HEK293 (cell line): Measurements from ENCODE around the gene MYO7A.

Experiments used
- ATF2 ChIP-seq: fragments of 450-650 bp; formaldehyde crosslinking; IDR thresholded peaks from 2 replicates; pipeline ENCODE4 v1.5.1; 2016; ENCODE audit warnings: missing biosample characterization, missing genetic modification characterization, low read depth
- CTCF ChIP-seq: fragments of 450-650 bp; formaldehyde crosslinking; IDR thresholded peaks from 2 replicates; pipeline ENCODE4 v1.5.1; 2016; ENCODE audit warnings: missing biosample characterization, missing genetic modification characterization
- GLI2 ChIP-seq: fragments of 450-650 bp; formaldehyde crosslinking; IDR thresholded peaks from 2 replicates; pipeline ENCODE4; 2017; ENCODE audit warnings: missing biosample characterization, missing genetic modification characterization, low read depth, borderline replicate concordance
- HOXD13 ChIP-seq: sonication (generic); formaldehyde crosslinking; IDR thresholded peaks from 2 replicates; pipeline ENCODE4 v1.8.0; 2022; ENCODE audit warnings: missing genetic modification reagents, borderline replicate concordance
- OVOL3 ChIP-seq: fragments of 450-650 bp; formaldehyde crosslinking; IDR thresholded peaks from 2 replicates; pipeline ENCODE4 v1.5.1; 2016; ENCODE audit warnings: missing biosample characterization, missing genetic modification characterization
- REST ChIP-seq: fragments of 450-650 bp; formaldehyde crosslinking; IDR thresholded peaks from 2 replicates; pipeline ENCODE4 v1.5.1; 2016; ENCODE audit warnings: missing biosample characterization, missing genetic modification characterization
- ZBTB21 ChIP-seq: fragments of 450-650 bp; formaldehyde crosslinking; IDR thresholded peaks from 2 replicates; pipeline ENCODE4 v1.5.1; 2017; ENCODE audit warnings: missing biosample characterization, missing genetic modification characterization
- ZBTB49 ChIP-seq: fragments of 450-650 bp; formaldehyde crosslinking; IDR thresholded peaks from 2 replicates; pipeline ENCODE4 v1.5.1; 2016; ENCODE audit warnings: missing biosample characterization, missing genetic modification characterization, low read depth
- ZNF175 ChIP-seq: fragments of 450-650 bp; formaldehyde crosslinking; IDR thresholded peaks from 2 replicates; pipeline ENCODE4 v1.5.1; 2016; ENCODE audit warnings: missing biosample characterization, missing genetic modification characterization
- ZNF274 ChIP-seq, 2 experiments: fragments of 200-500 bp in 1 of 2; fragments of 450-650 bp in 1 of 2; sonication (Bioruptor generic) in 1 of 2; formaldehyde crosslinking in 1 of 2; IDR thresholded peaks; 2 replicates each; pipeline versions ENCODE4 v1.5.1 to v1.6.1; 2014 to 2016; ENCODE audit warnings: borderline replicate concordance in 1 of 2, inconsistent platforms in 1 of 2, low read length in 1 of 2, missing biosample characterization in 1 of 2, missing genetic modification characterization in 1 of 2
- ZNF398 ChIP-seq: fragments of 450-650 bp; formaldehyde crosslinking; IDR thresholded peaks from 2 replicates; pipeline ENCODE4 v1.5.1; 2017; ENCODE audit warnings: missing biosample characterization, missing genetic modification characterization
- ZNF510 ChIP-seq: fragments of 450-650 bp; formaldehyde crosslinking; IDR thresholded peaks from 2 replicates; pipeline ENCODE4 v1.5.1; 2018; ENCODE audit warnings: mild to moderate bottlenecking, missing genetic modification characterization, missing biosample characterization; ENCODE audit not compliant: insufficient replicate concordance
- ZNF571 ChIP-seq: fragments of 450-650 bp; formaldehyde crosslinking; IDR thresholded peaks from 2 replicates; pipeline ENCODE4 v1.5.0; 2017; ENCODE audit warnings: missing biosample characterization, missing genetic modification characterization
- ZNF677 ChIP-seq: fragments of 450-650 bp; IDR thresholded peaks from 2 replicates; pipeline ENCODE4 v1.5.0; 2018; ENCODE audit warnings: missing biosample characterization, mild to moderate bottlenecking, missing genetic modification characterization, moderate library complexity

- TF ChIP-seq ZNF398 (tag by site-specific recombination) (no peak), CTCF (no peak), ATF2 (tag by site-specific recombination) (no peak), ZNF274 (IDR thresholded peaks at IDR 0.05; ENCODE audit: low read length) (no peak), ZNF274 (tag by site-specific recombination; IDR thresholded peaks at IDR 0.05; ENCODE audit: borderline replicate concordance) (no peak), REST (tag by site-specific recombination) (no peak), ZBTB49 (tag by site-specific recombination) (no peak), ZNF510 (tag by site-specific recombination) (no peak), HOXD13 (CRISPR knock-in tag) (no peak), ZNF571 (tag by site-specific recombination) (no peak), GLI2 (tag by site-specific recombination) (no peak), ZNF175 (tag by site-specific recombination) (no peak), OVOL3 (no peak), ZBTB21 (tag by site-specific recombination) (no peak), ZNF677 (tag by site-specific recombination) (no peak)
These were observed 47.2 kb downstream of the MYO7A start for GRCh38 chr11:77175021-77175842.
